ENCODE data around the gene ENC1. TPM values are rescaled to one million over a fixed set of nuclear protein-coding genes. Genes with fewer than 3 reads are reported as not detected.

Gene ENC1
- total RNA-seq, 1 donor from 2014 or later = 135 TPM

- peaks cover 2% of the 10 kb centered on the region for H3K36me3 Mint-ChIP-seq (ENCODE audit: low read depth)
- H3K27ac Mint-ChIP-seq (ENCODE audit: unreplicated experiment) = peak overlapping the region; percentile 97
- peaks cover 68% of the 10 kb centered on the region for H3K4me1 Mint-ChIP-seq
- no peaks in the 10 kb centered on the region for H3K27me3 Mint-ChIP-seq (ENCODE audit: low read depth)
- DNase-seq (ENCODE audit: low read depth, low spot score) = no peak
- H3K4me3 Mint-ChIP-seq = peak overlapping the region; percentile 87
- no peaks in the 10 kb centered on the region for H3K9me3 Mint-ChIP-seq
- no peak for TF ChIP-seq CTCF (conservative IDR thresholded peaks at IDR 0.05)
Observed at GRCh38 chr5:74642543-74642863, 2.0 kb upstream of the ENC1 start.

GRCh38 chr5:74641735-74642542, 1.4 kb upstream of the ENC1 start:
- H3K4me1 Mint-ChIP-seq = peaks cover 68% of the 10 kb centered on the region

GRCh38 chr5:74640954-74641734, 616 bp upstream of the ENC1 start:
- no peak for TF ChIP-seq CTCF (conservative IDR thresholded peaks at IDR 0.05)
- Mint-ChIP-seq H3K27ac (ENCODE audit: unreplicated experiment) (peak overlapping the region; percentile 97), H3K36me3 (ENCODE audit: low read depth) (peaks cover 13% of the 10 kb centered on the region), H3K4me3 (peak overlapping the region; percentile 87), H3K4me1 (peaks cover 70% of the 10 kb centered on the region), H3K27me3 (ENCODE audit: low read depth) (no peaks in the 10 kb centered on the region), H3K9me3 (no peaks in the 10 kb centered on the region)
- peak; percentile 75 for DNase-seq (ENCODE audit: low read depth, low spot score)

More at GRCh38 chr5:74641735-74642542, 1.4 kb upstream of the ENC1 start:
- H3K4me3 Mint-ChIP-seq = peak overlapping the region; percentile 87
- no peaks in the 10 kb centered on the region for H3K27me3 Mint-ChIP-seq (ENCODE audit: low read depth)
- no peak for DNase-seq (ENCODE audit: low read depth, low spot score)
- peak; percentile 64 for TF ChIP-seq CTCF (conservative IDR thresholded peaks at IDR 0.05)
- H3K9me3 Mint-ChIP-seq = no peaks in the 10 kb centered on the region
- peak overlapping the region; percentile 97 for H3K27ac Mint-ChIP-seq (ENCODE audit: unreplicated experiment)
- H3K36me3 Mint-ChIP-seq (ENCODE audit: low read depth) = peaks cover 8% of the 10 kb centered on the region

GRCh38 chr5:74639807-74640449, 600 bp downstream of the ENC1 start:
- H3K9me3 Mint-ChIP-seq = no peaks in the 10 kb centered on the region
- DNase-seq (ENCODE audit: low read depth, low spot score) = no peak
- peak; percentile 30 for TF ChIP-seq CTCF (conservative IDR thresholded peaks at IDR 0.05)
- H3K36me3 Mint-ChIP-seq (ENCODE audit: low read depth) = peaks cover 21% of the 10 kb centered on the region
- peak overlapping the region; percentile 94 for H3K27ac Mint-ChIP-seq (ENCODE audit: unreplicated experiment)
- peaks cover 69% of the 10 kb centered on the region for H3K4me1 Mint-ChIP-seq
- no peaks in the 10 kb centered on the region for H3K27me3 Mint-ChIP-seq (ENCODE audit: low read depth)
- peak overlapping the region; percentile 87 for H3K4me3 Mint-ChIP-seq

- TF ChIP-seq CTCF (conservative IDR thresholded peaks at IDR 0.05) = no peak
- Mint-ChIP-seq H3K27ac (ENCODE audit: unreplicated experiment) (peak overlapping the region; percentile 94), H3K36me3 (ENCODE audit: low read depth) (peaks cover 25% of the 10 kb centered on the region), H3K27me3 (ENCODE audit: low read depth) (no peaks in the 10 kb centered on the region), H3K4me1 (peaks cover 75% of the 10 kb centered on the region), H3K9me3 (no peaks in the 10 kb centered on the region), H3K4me3 (peak overlapping the region; percentile 87)
- no peak for DNase-seq (ENCODE audit: low read depth, low spot score)
Observed at GRCh38 chr5:74638970-74639806, 1.3 kb downstream of the ENC1 start.

Data from neural crest cell (in vitro differentiated cells).